Activated CD8-positive, alpha-beta memory T cell treated with anti-CD3 and anti-CD28 coated beads, Interleukin-2, amount 10 ng/mL, durations not matched to agents 7 days and 5 days (primary cell): Measurements from ENCODE around the gene CRISP1. TPM values are rescaled to one million over a fixed set of nuclear protein-coding genes. Genes with fewer than 3 reads are reported as not detected.
"Not testable (repeated sequence)": the region's sequence is repeated elsewhere in the genome, so short reads cannot be mapped to it uniquely, and the experiment has no call there.

Experiments
- ATAC-seq: fragments of 150-1000 bp; cut with Tn5 transposase; one replicate; pipeline ENCODE4 v1.10.0; 2021; ENCODE audit warnings: moderate library complexity
- CTCF ChIA-PET: fragments of 350-600 bp; sonication (Branson Sonifier 250); formaldehyde crosslinking; loops from one replicate; lab custom pipeline; 2021; ENCODE audit warnings: antibody characterized with exemption; lab: Charles Lee
- DNase-seq: peaks from one replicate; pipeline ENCODE4 v3.0.0-alpha.2; 2020
- H3K27ac Mint-ChIP-seq: one replicate; pipeline ENCODE4 v1.8.0; 2021; ENCODE audit warnings: mild to moderate bottlenecking, mixed read lengths
- H3K27me3 Mint-ChIP-seq: one replicate; pipeline ENCODE4 v1.8.0; 2021; ENCODE audit warnings: mixed read lengths
- H3K36me3 Mint-ChIP-seq: one replicate; pipeline ENCODE4 v1.8.0; 2021; ENCODE audit warnings: mild to moderate bottlenecking, mixed read lengths
- H3K4me1 Mint-ChIP-seq: one replicate; pipeline ENCODE4 v1.8.0; 2021; ENCODE audit warnings: mixed read lengths
- H3K4me3 Mint-ChIP-seq: one replicate; pipeline ENCODE4 v1.8.0; 2021; ENCODE audit warnings: mild to moderate bottlenecking, moderate library complexity, mixed read lengths
- H3K9me3 Mint-ChIP-seq: one replicate; pipeline ENCODE4 v1.8.0; 2022; ENCODE audit warnings: low read depth, mixed read lengths
- total RNA-seq, 2 experiments: library from RNA; stranded (reverse); gene quantifications; one replicate each; pipeline ENCODE4 v1.2.3, GENCODE V29; 2021

Gene CRISP1
- total RNA-seq, 2 experiments from 2014 or later, result not detected

GRCh38 chr6:49826743-49827406 lies 39.5 kb downstream of the CRISP1 start:
- H3K27me3 Mint-ChIP-seq, result no peaks in the 10 kb centered on the region
- no peaks in the 10 kb centered on the region for H3K36me3 Mint-ChIP-seq
- H3K9me3 Mint-ChIP-seq, result no peaks in the 10 kb centered on the region
- H3K27ac Mint-ChIP-seq, result no peak overlapping the region
- CTCF ChIA-PET, result no interaction called here
- no peak overlapping the region for H3K4me3 Mint-ChIP-seq
- ATAC-seq (no peak), DNase-seq (no peak)
- no peaks in the 10 kb centered on the region for H3K4me1 Mint-ChIP-seq

- Mint-ChIP-seq H3K9me3 (no peaks in the 10 kb centered on the region), H3K4me1 (no peaks in the 10 kb centered on the region), H3K36me3 (no peaks in the 10 kb centered on the region), H3K27me3 (no peaks in the 10 kb centered on the region), H3K27ac (no peak overlapping the region), H3K4me3 (no peak overlapping the region)
- CTCF ChIA-PET, result no interaction called here
- DNase-seq (no peak), ATAC-seq (no peak)
These were observed 51.2 kb downstream of the CRISP1 start for GRCh38 chr6:49815166-49815565.

GRCh38 chr6:49813248-49813647 lies 53.1 kb downstream of the CRISP1 start:
- no peak for ATAC-seq

GRCh38 chr6:49806145-49806544 lies 60.2 kb downstream of the CRISP1 start:
- no peak overlapping the region for H3K4me3 Mint-ChIP-seq
- DNase-seq (no peak), ATAC-seq (no peak)
- no peaks in the 10 kb centered on the region for H3K4me1 Mint-ChIP-seq
- no peaks in the 10 kb centered on the region for H3K36me3 Mint-ChIP-seq
- H3K27me3 Mint-ChIP-seq, result no peaks in the 10 kb centered on the region
- H3K9me3 Mint-ChIP-seq, result peaks cover 6% of the 10 kb centered on the region
- CTCF ChIA-PET, result no interaction called here
- H3K27ac Mint-ChIP-seq, result no peak overlapping the region

More at GRCh38 chr6:49813248-49813647, 53.1 kb downstream of the CRISP1 start:
- CTCF ChIA-PET, result no interaction called here
- Mint-ChIP-seq H3K9me3 (peaks cover 2% of the 10 kb centered on the region), H3K27ac (no peak overlapping the region), H3K4me3 (no peak overlapping the region), H3K4me1 (no peaks in the 10 kb centered on the region), H3K36me3 (no peaks in the 10 kb centered on the region), H3K27me3 (no peaks in the 10 kb centered on the region)
- DNase-seq, result no peak

GRCh38 chr6:49805246-49805645 lies 61.1 kb downstream of the CRISP1 start:
- H3K9me3 Mint-ChIP-seq, result peaks cover 6% of the 10 kb centered on the region
- no peaks in the 10 kb centered on the region for H3K36me3 Mint-ChIP-seq
- no peak overlapping the region for H3K4me3 Mint-ChIP-seq
- ATAC-seq, result no peak
- CTCF ChIA-PET, result no interaction called here
- H3K4me1 Mint-ChIP-seq, result no peaks in the 10 kb centered on the region
- H3K27ac Mint-ChIP-seq, result no peak overlapping the region
- DNase-seq, result no peak
- H3K27me3 Mint-ChIP-seq, result no peaks in the 10 kb centered on the region

GRCh38 chr6:49801525-49801924 lies 64.8 kb downstream of the CRISP1 start:
- H3K4me1 Mint-ChIP-seq, result no peaks in the 10 kb centered on the region
- H3K4me3 Mint-ChIP-seq, result no peak overlapping the region
- no peak for ATAC-seq
- peaks cover 2% of the 10 kb centered on the region for H3K9me3 Mint-ChIP-seq
- DNase-seq, result no peak
- H3K27me3 Mint-ChIP-seq, result no peaks in the 10 kb centered on the region
- no peak overlapping the region for H3K27ac Mint-ChIP-seq
- CTCF ChIA-PET, result no interaction called here
- no peaks in the 10 kb centered on the region for H3K36me3 Mint-ChIP-seq

- CTCF ChIA-PET, result no interaction called here
- Mint-ChIP-seq H3K9me3 (no peaks in the 10 kb centered on the region), H3K36me3 (no peaks in the 10 kb centered on the region), H3K4me3 (no peak overlapping the region), H3K4me1 (no peaks in the 10 kb centered on the region), H3K27ac (no peak overlapping the region), H3K27me3 (no peaks in the 10 kb centered on the region)
- ATAC-seq (no peak), DNase-seq (no peak)
These were observed 67.2 kb downstream of the CRISP1 start for GRCh38 chr6:49799090-49799489.

- H3K27me3 Mint-ChIP-seq, H3K36me3 Mint-ChIP-seq, H3K27ac Mint-ChIP-seq, CTCF ChIA-PET, H3K9me3 Mint-ChIP-seq, ATAC-seq, DNase-seq, H3K4me1 Mint-ChIP-seq, H3K4me3 Mint-ChIP-seq: not testable (repeated sequence)
These were observed 69.4 kb downstream of the CRISP1 start for GRCh38 chr6:49796842-49797455.

- no peak for DNase-seq
- CTCF ChIA-PET, result no interaction called here
- H3K27ac Mint-ChIP-seq, result no peak overlapping the region
These were observed 76.0 kb downstream of the CRISP1 start for GRCh38 chr6:49790341-49790740.

GRCh38 chr6:49787176-49787575 lies 79.2 kb downstream of the CRISP1 start, which contains the start of gene PGK2:
TSS of gene PGK2 (minus strand) at chr6:49787285. CDS start at chr6:49787187, 98 bp downstream.
- Mint-ChIP-seq H3K4me1 (no peaks in the 10 kb centered on the region), H3K9me3 (peaks cover 5% of the 10 kb centered on the region), H3K36me3 (no peaks in the 10 kb centered on the region), H3K4me3 (no peak within 1 kb of the TSS), H3K27me3 (no peaks in the 10 kb centered on the region), H3K27ac (no peak within 1 kb of the TSS)
- CTCF ChIA-PET, result no interaction called here
- ATAC-seq (no peak), DNase-seq (no peak)

More at GRCh38 chr6:49790341-49790740, 76.0 kb downstream of the CRISP1 start:
- no peak for ATAC-seq
- Mint-ChIP-seq H3K27me3 (no peaks in the 10 kb centered on the region), H3K4me1 (no peaks in the 10 kb centered on the region), H3K4me3 (no peak overlapping the region), H3K9me3 (peaks cover 5% of the 10 kb centered on the region), H3K36me3 (no peaks in the 10 kb centered on the region)

GRCh38 chr6:49784272-49784671 lies 82.1 kb downstream of the CRISP1 start:
- CTCF ChIA-PET, result no interaction called here
- H3K4me1 Mint-ChIP-seq, result no peaks in the 10 kb centered on the region

More at GRCh38 chr6:49784272-49784671, 82.1 kb downstream of the CRISP1 start:
- no peak overlapping the region for H3K4me3 Mint-ChIP-seq
- no peak overlapping the region for H3K27ac Mint-ChIP-seq
- ATAC-seq (no peak), DNase-seq (no peak)
- no peaks in the 10 kb centered on the region for H3K36me3 Mint-ChIP-seq
- H3K27me3 Mint-ChIP-seq, result no peaks in the 10 kb centered on the region
- H3K9me3 Mint-ChIP-seq, result peaks cover 5% of the 10 kb centered on the region

Other genes starting within 250 kb of the CRISP1 start
- not detected for gene RHAG, start 229.7 kb downstream of the CRISP1 start, total RNA-seq
- gene CRISP2, start 153.0 kb downstream of the CRISP1 start, total RNA-seq, result not detected
- gene CRISP3, start 122.1 kb downstream of the CRISP1 start, total RNA-seq, result not detected
- gene PGK2, start 79.2 kb downstream of the CRISP1 start, total RNA-seq, result not detected
- not detected for gene DEFB114, start 97.6 kb upstream of the CRISP1 start, total RNA-seq
- not detected for gene DEFB113, start 103.1 kb upstream of the CRISP1 start, total RNA-seq
- not detected for gene DEFB110, start 155.5 kb upstream of the CRISP1 start, total RNA-seq
- not detected for gene DEFB112, start 183.4 kb upstream of the CRISP1 start, total RNA-seq